Activated naive CD8-positive, alpha-beta T cell treated with anti-CD3 and anti-CD28 coated beads, Interleukin-2, amount 10 ng/mL, durations not matched to agents 7 days and 5 days (primary cell): ENCODE results near the gene PPP2R5D. TPM values are rescaled to one million over a fixed set of nuclear protein-coding genes. Genes with fewer than 3 reads are reported as not detected.

ENCODE experiments used
- ATAC-seq: fragments of 150-1000 bp; cut with Tn5 transposase; one replicate; pipeline ENCODE4 v1.10.0; 2021; ENCODE audit warnings: low read depth, moderate library complexity
- POLR2A ChIA-PET: fragments of 350-600 bp; sonication (Branson Sonifier 250); formaldehyde crosslinking; loops from one replicate; lab custom pipeline; 2021; ENCODE audit warnings: antibody characterized with exemption; lab: Charles Lee
- DNase-seq: peaks from one replicate; pipeline ENCODE4 v3.0.0; 2021
- H3K27ac Mint-ChIP-seq: one replicate; pipeline ENCODE4 v1.8.0; 2022; ENCODE audit warnings: mild to moderate bottlenecking, mixed read lengths
- H3K27me3 Mint-ChIP-seq: one replicate; pipeline ENCODE4 v1.8.0; 2022; ENCODE audit warnings: mild to moderate bottlenecking, moderate library complexity, mixed read lengths
- H3K36me3 Mint-ChIP-seq: one replicate; pipeline ENCODE4 v1.8.0; 2021; ENCODE audit warnings: mild to moderate bottlenecking, mixed read lengths
- H3K4me1 Mint-ChIP-seq: one replicate; pipeline ENCODE4 v1.8.0; 2021; ENCODE audit warnings: mixed read lengths
- H3K4me3 Mint-ChIP-seq: one replicate; pipeline ENCODE4 v1.8.0; 2022; ENCODE audit warnings: mild to moderate bottlenecking, moderate library complexity, mixed read lengths
- H3K9me3 Mint-ChIP-seq: one replicate; pipeline ENCODE4 v1.8.0; 2021; ENCODE audit warnings: mixed read lengths
- total RNA-seq, 2 experiments: library from RNA; stranded (reverse); gene quantifications; one replicate each; pipeline ENCODE4 v1.2.3, GENCODE V29; 2021

The PPP2R5D gene
- total RNA-seq, 2 experiments from 2014 or later = 54.7 to 58.8 TPM

DNA sequence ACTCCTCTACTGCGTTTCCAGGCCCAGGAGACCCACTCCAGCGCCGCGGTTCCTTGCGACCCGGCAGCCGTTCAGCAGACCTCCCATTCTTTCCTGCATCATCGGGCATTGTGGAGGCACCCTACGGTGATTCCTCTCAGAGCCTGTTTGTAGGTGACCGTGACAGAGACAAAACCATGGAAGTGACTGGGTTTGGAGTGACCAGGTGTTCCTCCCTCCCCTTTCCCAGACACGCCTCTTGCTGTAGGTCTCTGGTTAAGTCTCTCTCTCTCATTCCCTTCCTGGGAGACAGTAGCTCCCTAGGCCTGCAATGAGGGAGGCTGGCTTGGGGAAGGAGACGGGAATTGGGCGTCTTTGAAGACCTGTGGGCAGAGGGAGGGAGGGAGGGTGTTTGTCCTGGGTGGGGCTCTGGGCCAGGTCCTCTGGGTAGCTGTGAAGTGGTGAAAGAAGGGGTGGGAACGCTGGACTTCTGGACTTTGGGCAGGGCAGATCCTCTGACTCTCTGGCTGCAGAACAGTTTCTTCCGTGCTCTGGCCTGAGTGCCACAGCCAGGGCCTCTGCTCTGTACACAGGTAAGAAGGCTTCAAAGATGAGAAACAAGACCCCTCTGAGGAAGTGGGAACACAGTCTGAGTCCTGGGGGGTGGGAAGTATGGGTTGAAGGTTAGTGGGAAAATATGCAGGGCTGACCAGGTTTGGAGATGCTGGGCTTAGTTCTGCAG lies 75.8 kb downstream of the PPP2R5D start:
- no peaks in the 10 kb centered on the region for H3K27me3 Mint-ChIP-seq
- H3K9me3 Mint-ChIP-seq = no peaks in the 10 kb centered on the region
- POLR2A ChIA-PET = interaction anchor here (1.0 to 3.0 kb wide), 8 partner anchors 39 to 570 kb away, joined by 3 to 17 read pairs (median 4); partner anchors contain the start of genes CNPY3, KLHDC3, MEA1 and PEX6
- peaks cover 21% of the 10 kb centered on the region for H3K4me1 Mint-ChIP-seq
- DNase-seq (no peak), ATAC-seq (no peak)
- H3K36me3 Mint-ChIP-seq = peaks cover 9% of the 10 kb centered on the region
- peak overlapping the region; percentile 96 for H3K27ac Mint-ChIP-seq
- peak overlapping the region; percentile 87 for H3K4me3 Mint-ChIP-seq

DNA sequence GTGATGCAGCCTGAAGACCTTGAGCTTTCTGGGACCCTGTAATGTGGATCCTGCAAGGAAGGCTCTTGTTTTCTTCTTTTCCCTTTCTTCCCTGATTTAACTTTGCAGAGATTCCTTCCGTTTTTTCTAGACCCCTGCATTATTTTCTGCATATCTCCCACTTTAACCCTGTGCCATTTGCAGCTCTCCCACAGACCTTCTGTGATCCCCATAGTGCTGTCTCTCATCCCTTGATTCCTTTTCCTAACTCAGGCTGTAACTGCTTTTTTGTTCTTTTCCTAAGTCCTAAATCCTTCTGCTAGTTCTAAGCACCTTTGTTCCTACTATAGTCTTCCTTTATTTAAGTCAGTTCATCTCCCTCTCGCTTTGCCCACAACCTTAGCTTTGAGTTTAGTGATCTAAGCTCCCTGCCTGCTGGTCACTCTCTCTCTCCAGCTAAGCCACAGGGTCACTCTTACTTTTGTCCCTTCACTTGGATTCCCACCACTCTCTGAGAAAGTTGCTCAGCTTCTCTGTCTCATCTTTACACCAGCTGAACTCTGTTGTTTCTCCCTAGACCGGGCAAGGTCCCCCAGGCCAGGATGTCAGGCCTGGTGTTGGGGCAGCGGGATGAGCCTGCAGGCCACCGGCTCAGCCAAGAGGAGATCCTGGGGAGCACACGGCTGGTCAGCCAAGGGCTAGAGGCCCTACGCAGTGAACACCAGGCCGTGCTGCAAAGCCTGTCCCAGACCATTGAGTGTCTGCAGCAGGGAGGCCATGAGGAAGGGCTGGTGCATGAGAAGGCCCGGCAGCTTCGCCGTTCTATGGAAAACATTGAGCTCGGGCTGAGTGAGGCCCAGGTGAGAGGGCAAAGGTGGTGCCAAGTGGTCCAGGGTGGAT lies 76.6 kb downstream of the PPP2R5D start:
- POLR2A ChIA-PET = interaction anchor here (1.1 to 3.0 kb wide), 2 partner anchors 40 to 82 kb away, joined by 3 to 13 read pairs; partner anchors contain the start of genes PEX6 and RRP36

DNA sequence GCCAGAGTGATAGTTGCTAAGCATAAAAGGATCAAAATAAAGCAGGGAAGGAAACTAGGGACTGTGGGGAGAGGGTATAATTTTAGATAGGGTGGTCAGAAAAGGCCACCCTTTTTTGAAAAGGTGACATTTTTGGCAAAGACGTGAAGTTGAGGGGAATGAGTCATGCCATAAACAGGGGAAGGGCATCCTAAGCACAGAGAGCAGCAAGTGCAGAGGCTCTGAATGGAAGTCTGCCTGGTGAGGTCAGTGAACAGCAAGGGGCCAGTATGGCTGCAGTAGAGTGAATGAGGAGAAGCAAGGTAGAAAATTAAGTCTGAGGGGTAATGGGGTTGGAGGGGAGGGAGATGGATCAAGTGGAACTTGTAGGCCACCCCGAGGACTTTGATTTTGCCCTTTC lies 77.5 kb downstream of the PPP2R5D start:
- peaks cover 21% of the 10 kb centered on the region for H3K4me1 Mint-ChIP-seq
- no peak overlapping the region for H3K4me3 Mint-ChIP-seq
- ATAC-seq (no peak), DNase-seq (no peak)
- H3K9me3 Mint-ChIP-seq = no peaks in the 10 kb centered on the region
- POLR2A ChIA-PET = no interaction called here
- no peaks in the 10 kb centered on the region for H3K27me3 Mint-ChIP-seq
- peaks cover 4% of the 10 kb centered on the region for H3K36me3 Mint-ChIP-seq
- H3K27ac Mint-ChIP-seq = no peak overlapping the region

More for the DNA sequence above, 76.6 kb downstream of the PPP2R5D start:
- ATAC-seq (no peak), DNase-seq (no peak)
- Mint-ChIP-seq H3K36me3 (peaks cover 4% of the 10 kb centered on the region), H3K9me3 (no peaks in the 10 kb centered on the region), H3K27ac (peak overlapping the region; percentile 96), H3K4me1 (peaks cover 21% of the 10 kb centered on the region), H3K4me3 (peak overlapping the region; percentile 87), H3K27me3 (no peaks in the 10 kb centered on the region)

Other genes with a start within 250 kb of the PPP2R5D start
- 10 to 100 TPM; 48.6 to 50.4 TPM for gene TBCC, start 238.5 kb upstream of the PPP2R5D start, total RNA-seq
- 10 to 100 TPM; 28.3 to 29.6 TPM for gene BICRAL, start 202.5 kb upstream of the PPP2R5D start, total RNA-seq
- 10 to 100 TPM; 77.6 to 79.3 TPM for gene RPL7L1, start 105.0 kb upstream of the PPP2R5D start, total RNA-seq
- not detected for gene PTCRA, start 68.5 kb upstream of the PPP2R5D start, total RNA-seq
- gene CNPY3, start 55.1 kb upstream of the PPP2R5D start, total RNA-seq = 10 to 100 TPM; 90.8 to 91.4 TPM
- 1 to 10 TPM; 1.0 to 1.2 TPM for gene GNMT, start 23.8 kb upstream of the PPP2R5D start, total RNA-seq
- 10 to 100 TPM; 27.1 to 27.6 TPM for gene PEX6, start 5.4 kb upstream of the PPP2R5D start, total RNA-seq
- gene MEA1, start 29.4 kb downstream of the PPP2R5D start, total RNA-seq = 10 to 100 TPM; 61.2 to 70.1 TPM
- 10 to 100 TPM; 69.4 to 69.9 TPM for gene KLHDC3, start 29.7 kb downstream of the PPP2R5D start, total RNA-seq
- gene RRP36, start 37.1 kb downstream of the PPP2R5D start, total RNA-seq = 10 to 100 TPM; 63.8 to 65.6 TPM
- 10 to 100 TPM; 10.2 to 12.7 TPM for gene CUL7, start 69.3 kb downstream of the PPP2R5D start, total RNA-seq
- gene MRPL2, start 74.9 kb downstream of the PPP2R5D start, total RNA-seq = 10 to 100 TPM; 50.1 to 65.2 TPM
- gene KLC4, start 75.1 kb downstream of the PPP2R5D start, total RNA-seq = 10 to 100 TPM; 25.2 to 33.8 TPM
- 1 to 10 TPM; 1.4 to 1.9 TPM for gene PTK7, start 91.7 kb downstream of the PPP2R5D start, total RNA-seq
- 10 to 100 TPM; 34.4 to 36.0 TPM for gene SRF, start 186.7 kb downstream of the PPP2R5D start, total RNA-seq
- 10 to 100 TPM; 75.1 to 80.8 TPM for gene CUL9, start 197.6 kb downstream of the PPP2R5D start, total RNA-seq
- gene DNPH1, start 244.9 kb downstream of the PPP2R5D start, total RNA-seq = 10 to 100 TPM; 42.2 to 43.7 TPM